WTC11 (cell line): ENCODE data around the gene MCUB. TPM values are rescaled to one million over a fixed set of nuclear protein-coding genes. Genes with fewer than 3 reads are reported as not detected.

ENCODE experiments used
- ATAC-seq: fragments of 200-7000 bp; cut with Tn5 transposase; 2 replicates; pipeline ENCODE4 v1.10.0; 2021; ENCODE audit warnings: mild to moderate bottlenecking, moderate library complexity
- CTCF ChIA-PET: fragments of 300-600 bp; sonication (Branson Sonifier 250); formaldehyde crosslinking; loops from one replicate; lab custom pipeline; 2021; ENCODE audit warnings: antibody characterized with exemption; lab: Charles Lee
- POLR2A ChIA-PET: fragments of 350-600 bp; sonication (Branson Sonifier 250); formaldehyde crosslinking; loops from one replicate; lab custom pipeline; 2021; ENCODE audit warnings: antibody characterized with exemption; lab: Charles Lee
- DNase-seq: peaks from one replicate; pipeline ENCODE4 v3.0.0; 2021; ENCODE audit warnings: low spot score
- H3K27ac Mint-ChIP-seq: 2 replicates; pipeline ENCODE4 v1.8.0; 2021; ENCODE audit warnings: mixed read lengths
- H3K27me3 Mint-ChIP-seq: 2 replicates; pipeline ENCODE4 v1.8.0; 2021; ENCODE audit warnings: low read depth, mild to moderate bottlenecking, moderate library complexity, mixed read lengths
- H3K36me3 Mint-ChIP-seq: 2 replicates; pipeline ENCODE4 v1.8.0; 2021; ENCODE audit warnings: mixed read lengths
- H3K4me1 Mint-ChIP-seq: 2 replicates; pipeline ENCODE4 v1.8.0; 2022; ENCODE audit warnings: mixed read lengths
- H3K4me3 Mint-ChIP-seq: 2 replicates; pipeline ENCODE4 v1.8.0; 2021; ENCODE audit warnings: mild to moderate bottlenecking, moderate library complexity, mixed read lengths
- H3K9me3 Mint-ChIP-seq: 2 replicates; pipeline ENCODE4 v1.8.0; 2021; ENCODE audit warnings: mixed read lengths
- CBFB ChIP-seq: sonication (generic); formaldehyde crosslinking; IDR thresholded peaks from 2 replicates; pipeline ENCODE4 v1.8.1; 2022; ENCODE audit warnings: mild to moderate bottlenecking, low read depth, missing genetic modification reagents
- CREM ChIP-seq: sonication (generic); formaldehyde crosslinking; IDR thresholded peaks from 2 replicates; pipeline ENCODE4 v1.8.1; 2022; ENCODE audit warnings: mild to moderate bottlenecking, missing genetic modification reagents, moderate library complexity
- E2F1 ChIP-seq: sonication (generic); formaldehyde crosslinking; IDR thresholded peaks from 2 replicates; pipeline ENCODE4 v1.8.0; 2022; ENCODE audit warnings: mild to moderate bottlenecking, missing genetic modification reagents
- ETV6 ChIP-seq: sonication (generic); formaldehyde crosslinking; IDR thresholded peaks from 2 replicates; pipeline ENCODE4 v1.8.1; 2022; ENCODE audit warnings: mild to moderate bottlenecking, missing genetic modification reagents
- RELA ChIP-seq: sonication (generic); formaldehyde crosslinking; IDR thresholded peaks from 2 replicates; pipeline ENCODE4 v1.8.1; 2022; ENCODE audit warnings: missing genetic modification reagents, mild to moderate bottlenecking, borderline replicate concordance
- USF2 ChIP-seq: sonication (generic); formaldehyde crosslinking; IDR thresholded peaks from 2 replicates; pipeline ENCODE4 v1.8.1; 2023; ENCODE audit warnings: mild to moderate bottlenecking, missing genetic modification reagents, moderate library complexity
- total RNA-seq: library from RNA; stranded (reverse); gene quantifications from 3 replicates; pipeline ENCODE4 v1.2.3, GENCODE V29; 2021
- TF ChIP-seq, protein P1 (sequence below): sonication (generic); formaldehyde crosslinking; IDR thresholded peaks from 2 replicates; pipeline ENCODE4 v1.8.1; 2023; ENCODE audit warnings: mild to moderate bottlenecking, missing genetic modification reagents
- TF ChIP-seq, protein P2 (sequence below): fragments of 250-450 bp; sonication (Bioruptor Pico); IDR thresholded peaks from 2 replicates; pipeline ENCODE4 v1.9.0; 2021; ENCODE audit warnings: mild to moderate bottlenecking
- TF ChIP-seq, protein P3 (sequence below): sonication (generic); formaldehyde crosslinking; IDR thresholded peaks from 2 replicates; pipeline ENCODE4 v1.8.0; 2022; ENCODE audit warnings: missing genetic modification reagents
- TF ChIP-seq, protein P4 (sequence below): sonication (generic); formaldehyde crosslinking; IDR thresholded peaks from 2 replicates; pipeline ENCODE4 v1.8.1; 2022; ENCODE audit warnings: low read depth, mild to moderate bottlenecking, moderate library complexity, missing genetic modification reagents, borderline replicate concordance
- TF ChIP-seq, protein P5 (sequence below): sonication (generic); formaldehyde crosslinking; IDR thresholded peaks from 2 replicates; pipeline ENCODE4 v1.8.1; 2022; ENCODE audit warnings: mild to moderate bottlenecking, moderate library complexity, missing genetic modification reagents

MCUB gene
- total RNA-seq, 1 experiment from 2014 or later, result 26.8 TPM

- Mint-ChIP-seq H3K27ac (peak overlapping the region; percentile 41; the same call in 1 of the 2 replicates), H3K9me3 (no peaks in the 10 kb centered on the region), H3K36me3 (peaks cover 3% of the 10 kb centered on the region), H3K4me1 (peaks cover 15% of the 10 kb centered on the region), H3K27me3 (no peaks in the 10 kb centered on the region; the same call in 1 of the 2 replicates), H3K4me3 (peak overlapping the region; percentile 90)
- POLR2A ChIA-PET, result interaction anchor here (1.3 kb wide), 1 partner anchor 26 kb away, joined by 3 read pairs; the partner anchor contains the start of gene CASP6
- no peak for ATAC-seq
- CTCF ChIA-PET, result no interaction called here
- DNase-seq, result no peak
- TF ChIP-seq, protein P1, sequence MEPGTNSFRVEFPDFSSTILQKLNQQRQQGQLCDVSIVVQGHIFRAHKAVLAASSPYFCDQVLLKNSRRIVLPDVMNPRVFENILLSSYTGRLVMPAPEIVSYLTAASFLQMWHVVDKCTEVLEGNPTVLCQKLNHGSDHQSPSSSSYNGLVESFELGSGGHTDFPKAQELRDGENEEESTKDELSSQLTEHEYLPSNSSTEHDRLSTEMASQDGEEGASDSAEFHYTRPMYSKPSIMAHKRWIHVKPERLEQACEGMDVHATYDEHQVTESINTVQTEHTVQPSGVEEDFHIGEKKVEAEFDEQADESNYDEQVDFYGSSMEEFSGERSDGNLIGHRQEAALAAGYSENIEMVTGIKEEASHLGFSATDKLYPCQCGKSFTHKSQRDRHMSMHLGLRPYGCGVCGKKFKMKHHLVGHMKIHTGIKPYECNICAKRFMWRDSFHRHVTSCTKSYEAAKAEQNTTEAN (CRISPR knock-in tag), result no peak
- TF ChIP-seq USF2 (CRISPR knock-in tag), result no peak
- TF ChIP-seq RELA, result no peak
- no peak for TF ChIP-seq E2F1 (CRISPR knock-in tag)
- TF ChIP-seq, protein P2, sequence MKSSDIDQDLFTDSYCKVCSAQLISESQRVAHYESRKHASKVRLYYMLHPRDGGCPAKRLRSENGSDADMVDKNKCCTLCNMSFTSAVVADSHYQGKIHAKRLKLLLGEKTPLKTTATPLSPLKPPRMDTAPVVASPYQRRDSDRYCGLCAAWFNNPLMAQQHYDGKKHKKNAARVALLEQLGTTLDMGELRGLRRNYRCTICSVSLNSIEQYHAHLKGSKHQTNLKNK (CRISPR knock-in tag), result no peak
- TF ChIP-seq, protein P3, sequence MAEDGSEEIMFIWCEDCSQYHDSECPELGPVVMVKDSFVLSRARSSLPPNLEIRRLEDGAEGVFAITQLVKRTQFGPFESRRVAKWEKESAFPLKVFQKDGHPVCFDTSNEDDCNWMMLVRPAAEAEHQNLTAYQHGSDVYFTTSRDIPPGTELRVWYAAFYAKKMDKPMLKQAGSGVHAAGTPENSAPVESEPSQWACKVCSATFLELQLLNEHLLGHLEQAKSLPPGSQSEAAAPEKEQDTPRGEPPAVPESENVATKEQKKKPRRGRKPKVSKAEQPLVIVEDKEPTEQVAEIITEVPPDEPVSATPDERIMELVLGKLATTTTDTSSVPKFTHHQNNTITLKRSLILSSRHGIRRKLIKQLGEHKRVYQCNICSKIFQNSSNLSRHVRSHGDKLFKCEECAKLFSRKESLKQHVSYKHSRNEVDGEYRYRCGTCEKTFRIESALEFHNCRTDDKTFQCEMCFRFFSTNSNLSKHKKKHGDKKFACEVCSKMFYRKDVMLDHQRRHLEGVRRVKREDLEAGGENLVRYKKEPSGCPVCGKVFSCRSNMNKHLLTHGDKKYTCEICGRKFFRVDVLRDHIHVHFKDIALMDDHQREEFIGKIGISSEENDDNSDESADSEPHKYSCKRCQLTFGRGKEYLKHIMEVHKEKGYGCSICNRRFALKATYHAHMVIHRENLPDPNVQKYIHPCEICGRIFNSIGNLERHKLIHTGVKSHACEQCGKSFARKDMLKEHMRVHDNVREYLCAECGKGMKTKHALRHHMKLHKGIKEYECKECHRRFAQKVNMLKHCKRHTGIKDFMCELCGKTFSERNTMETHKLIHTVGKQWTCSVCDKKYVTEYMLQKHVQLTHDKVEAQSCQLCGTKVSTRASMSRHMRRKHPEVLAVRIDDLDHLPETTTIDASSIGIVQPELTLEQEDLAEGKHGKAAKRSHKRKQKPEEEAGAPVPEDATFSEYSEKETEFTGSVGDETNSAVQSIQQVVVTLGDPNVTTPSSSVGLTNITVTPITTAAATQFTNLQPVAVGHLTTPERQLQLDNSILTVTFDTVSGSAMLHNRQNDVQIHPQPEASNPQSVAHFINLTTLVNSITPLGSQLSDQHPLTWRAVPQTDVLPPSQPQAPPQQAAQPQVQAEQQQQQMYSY (CRISPR knock-in tag), result no peak
Measured at GRCh38 chr4:109728385-109728784, 168.3 kb downstream of the MCUB start.

- TF ChIP-seq CREM (CRISPR knock-in tag) (0 out of 2 replicates have a peak, but pooled peaks have one; percentile 9), CBFB (CRISPR knock-in tag) (no peak), ETV6 (CRISPR knock-in tag) (peak; percentile 76; the same call in 1 of the 2 replicates)
- TF ChIP-seq, protein P4, sequence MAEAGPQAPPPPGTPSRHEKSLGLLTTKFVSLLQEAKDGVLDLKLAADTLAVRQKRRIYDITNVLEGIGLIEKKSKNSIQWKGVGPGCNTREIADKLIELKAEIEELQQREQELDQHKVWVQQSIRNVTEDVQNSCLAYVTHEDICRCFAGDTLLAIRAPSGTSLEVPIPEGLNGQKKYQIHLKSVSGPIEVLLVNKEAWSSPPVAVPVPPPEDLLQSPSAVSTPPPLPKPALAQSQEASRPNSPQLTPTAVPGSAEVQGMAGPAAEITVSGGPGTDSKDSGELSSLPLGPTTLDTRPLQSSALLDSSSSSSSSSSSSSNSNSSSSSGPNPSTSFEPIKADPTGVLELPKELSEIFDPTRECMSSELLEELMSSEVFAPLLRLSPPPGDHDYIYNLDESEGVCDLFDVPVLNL (CRISPR knock-in tag), result no peak
- TF ChIP-seq, protein P5, sequence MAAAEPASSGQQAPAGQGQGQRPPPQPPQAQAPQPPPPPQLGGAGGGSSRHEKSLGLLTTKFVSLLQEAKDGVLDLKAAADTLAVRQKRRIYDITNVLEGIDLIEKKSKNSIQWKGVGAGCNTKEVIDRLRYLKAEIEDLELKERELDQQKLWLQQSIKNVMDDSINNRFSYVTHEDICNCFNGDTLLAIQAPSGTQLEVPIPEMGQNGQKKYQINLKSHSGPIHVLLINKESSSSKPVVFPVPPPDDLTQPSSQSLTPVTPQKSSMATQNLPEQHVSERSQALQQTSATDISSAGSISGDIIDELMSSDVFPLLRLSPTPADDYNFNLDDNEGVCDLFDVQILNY (CRISPR knock-in tag), result no peak
- peak overlapping the region; percentile 90 for H3K4me3 Mint-ChIP-seq
- ChIA-PET CTCF (interaction anchor here (0.6 to 1.8 kb wide), 3 partner anchors 27 to 268 kb away, joined by 3 to 4 read pairs (median 4); no protein-coding TSS in a partner anchor), POLR2A (interaction anchor here (0.6 to 1.3 kb wide), 3 partner anchors 26 to 268 kb away, joined by 3 read pairs; partner anchors contain the start of genes CASP6 and MCUB)
- peaks cover 15% of the 10 kb centered on the region for H3K4me1 Mint-ChIP-seq
- no peaks in the 10 kb centered on the region; the same call in 1 of the 2 replicates for H3K27me3 Mint-ChIP-seq
- DNase-seq, result no peak
- peaks cover 3% of the 10 kb centered on the region for H3K36me3 Mint-ChIP-seq
- H3K27ac Mint-ChIP-seq, result peak overlapping the region; percentile 86
- ATAC-seq, result no peak
- H3K9me3 Mint-ChIP-seq, result no peaks in the 10 kb centered on the region
Measured at GRCh38 chr4:109729117-109729717, 169.2 kb downstream of the MCUB start.
